ENCODE data around the gene HAND2.

DNA sequence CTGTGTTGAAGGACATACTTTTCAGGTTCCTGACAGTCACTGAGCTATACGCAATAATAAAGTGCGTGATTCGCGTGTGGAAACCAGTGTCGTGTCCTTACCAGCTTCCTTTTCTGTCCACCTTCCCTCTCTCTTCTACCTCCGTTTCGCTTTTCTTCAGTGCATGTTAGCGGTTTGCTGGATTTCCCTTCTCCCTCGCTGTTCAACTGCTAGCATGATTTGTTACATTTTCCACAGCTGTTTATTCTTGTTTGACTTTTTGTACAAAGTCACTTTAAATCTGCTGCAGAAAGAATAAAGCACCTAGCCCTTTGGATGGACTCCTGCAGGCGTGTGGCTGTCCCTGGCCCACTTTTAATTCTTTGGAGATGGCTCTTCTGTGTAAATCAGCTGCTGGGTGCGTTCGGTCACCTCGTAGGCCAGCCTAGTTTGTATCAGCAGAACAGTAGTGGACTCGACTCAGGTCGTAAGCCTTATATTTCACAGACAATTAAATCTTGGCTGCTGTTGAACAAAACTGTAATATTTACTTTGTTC lies 8.9 kb upstream of the HAND2 start:
- no peak for TF ChIP-seq CTCF (conservative IDR thresholded peaks at IDR 0.05; ENCODE audit: low read length)
- TF ChIP-seq EZH2phosphoT487 (IDR thresholded peaks at IDR 0.05; ENCODE audit: borderline replicate concordance) = no peak

Measured in Loucy (cell line).